HG03469 (cell line): ENCODE results near the gene HSD17B13.
"Not testable (repeated sequence)": the region's sequence is repeated elsewhere in the genome, so short reads cannot be mapped to it uniquely, and the experiment has no call there.

Experiments
- ATAC-seq: cut with Tn5 transposase; IDR thresholded peaks from one replicate; pipeline ENCODE4 v1.9.1; 2021; ENCODE audit warnings: mild to moderate bottlenecking, moderate library complexity, moderate number of reproducible peaks; ENCODE audit not compliant: unreplicated experiment

The HSD17B13 gene, protein sequence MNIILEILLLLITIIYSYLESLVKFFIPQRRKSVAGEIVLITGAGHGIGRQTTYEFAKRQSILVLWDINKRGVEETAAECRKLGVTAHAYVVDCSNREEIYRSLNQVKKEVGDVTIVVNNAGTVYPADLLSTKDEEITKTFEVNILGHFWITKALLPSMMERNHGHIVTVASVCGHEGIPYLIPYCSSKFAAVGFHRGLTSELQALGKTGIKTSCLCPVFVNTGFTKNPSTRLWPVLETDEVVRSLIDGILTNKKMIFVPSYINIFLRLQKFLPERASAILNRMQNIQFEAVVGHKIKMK

DNA sequence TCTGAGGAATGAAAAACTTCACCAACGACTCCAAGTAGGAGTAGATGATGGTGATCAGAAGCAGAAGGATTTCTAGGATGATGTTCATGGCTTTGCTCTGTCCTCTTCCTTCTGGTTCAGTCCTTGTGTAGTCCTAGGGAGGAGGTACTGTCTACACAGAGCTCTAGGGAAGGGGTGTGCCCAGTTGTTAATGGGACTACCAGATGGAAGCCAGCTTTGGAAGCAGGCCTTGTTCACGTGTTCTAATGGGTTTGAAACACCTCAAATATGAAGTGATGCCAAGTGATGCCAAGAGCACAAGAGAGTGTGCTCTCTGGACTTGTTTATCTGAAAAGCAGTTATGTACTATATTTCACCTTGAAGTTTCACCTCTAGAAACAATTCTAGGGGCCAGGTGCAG, at the start of gene HSD17B13:
Gene HSD17B13 (minus strand): TSS at position 129 of the 400 bp plus-strand sequence. CDS start 41 bp downstream, at position 88.
- ATAC-seq = no peak

DNA sequence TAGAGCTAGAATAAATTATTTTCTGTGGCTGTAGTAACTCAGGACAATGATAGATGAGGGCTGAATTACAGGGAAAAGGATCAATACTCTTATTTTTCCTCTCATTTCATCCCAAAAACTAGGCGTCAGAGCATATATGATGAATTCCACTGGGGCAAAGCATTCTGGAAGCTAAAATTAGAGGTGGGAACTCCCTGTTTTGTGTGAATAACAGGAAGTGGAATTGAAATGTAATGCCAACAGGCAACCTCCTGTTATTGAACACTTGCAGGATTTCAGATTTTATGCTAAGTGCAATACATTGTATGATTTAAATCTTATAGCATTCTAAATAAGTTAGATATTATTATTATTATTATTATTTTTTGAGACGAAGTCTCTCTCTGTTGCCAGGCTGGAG, 47.4 kb upstream of the HSD17B13 start:
- no peak for ATAC-seq

DNA sequence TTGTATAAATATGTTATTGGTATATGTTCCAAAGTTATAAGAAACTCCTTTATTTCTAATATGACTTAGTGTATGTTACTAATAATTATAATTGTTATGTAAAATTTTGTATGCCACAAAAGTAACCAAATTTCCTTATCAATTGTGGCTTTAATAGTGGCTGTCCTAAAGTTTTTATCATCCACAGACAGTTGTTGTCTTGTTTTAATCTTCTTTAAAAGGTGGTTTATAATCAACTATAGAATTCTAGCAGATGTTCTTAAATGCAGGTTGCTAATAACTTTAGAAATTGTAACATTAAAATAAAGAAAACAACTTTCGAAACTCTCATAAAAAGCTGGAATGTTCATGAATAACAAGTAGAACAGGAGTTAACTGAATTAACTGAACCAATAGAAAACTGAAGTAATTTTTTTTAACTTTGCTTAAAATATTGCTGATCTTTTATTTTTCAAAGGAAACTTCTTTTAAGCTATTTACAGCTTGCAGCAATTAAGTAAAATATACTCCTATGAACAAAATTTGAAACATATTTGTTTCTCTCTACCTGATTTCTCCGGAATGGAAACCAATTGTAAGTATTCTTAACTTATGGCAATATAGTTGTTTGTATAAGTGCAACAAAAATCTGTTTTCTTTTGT, 44.0 kb upstream of the HSD17B13 start:
- no peak for ATAC-seq

DNA sequence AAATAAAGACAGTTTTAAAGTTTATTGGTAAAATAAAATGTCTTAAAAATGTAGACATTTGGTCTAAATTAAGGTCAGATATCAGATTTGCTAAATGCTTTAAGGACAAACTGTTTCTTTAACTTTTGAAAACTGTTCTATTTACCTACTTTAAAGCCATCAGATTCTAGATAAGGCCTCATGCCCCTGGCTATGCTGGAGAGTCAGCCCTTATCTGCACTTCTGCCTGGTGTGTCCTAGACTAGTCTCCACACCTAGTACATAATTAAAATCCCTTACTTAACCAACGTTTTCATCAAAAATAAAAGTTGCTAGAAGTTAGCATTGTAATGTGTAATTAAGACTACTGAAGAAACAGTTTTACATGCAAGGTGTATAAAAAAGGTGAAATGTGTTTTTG, 42.7 kb upstream of the HSD17B13 start:
- no peak for ATAC-seq

DNA sequence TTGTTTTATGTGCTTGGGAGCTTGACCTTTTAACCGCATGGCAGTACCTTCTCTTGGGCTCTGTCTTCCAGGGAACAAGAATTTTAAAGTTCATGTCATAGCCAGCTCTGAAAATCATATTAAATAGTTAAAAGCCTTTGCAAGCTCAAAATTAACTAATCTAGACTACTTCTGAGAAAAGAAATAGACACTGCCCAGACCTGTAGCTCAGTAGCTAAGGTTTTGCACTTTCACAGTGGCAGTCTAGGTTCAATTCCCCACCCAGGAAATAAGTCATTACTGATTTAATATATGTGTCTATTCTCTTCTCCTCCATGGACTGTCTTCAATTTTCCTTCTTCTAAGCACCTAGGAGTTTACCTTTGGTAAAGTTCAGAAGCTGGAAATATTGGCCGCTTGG, 40.9 kb upstream of the HSD17B13 start:
- ATAC-seq = no peak

DNA sequence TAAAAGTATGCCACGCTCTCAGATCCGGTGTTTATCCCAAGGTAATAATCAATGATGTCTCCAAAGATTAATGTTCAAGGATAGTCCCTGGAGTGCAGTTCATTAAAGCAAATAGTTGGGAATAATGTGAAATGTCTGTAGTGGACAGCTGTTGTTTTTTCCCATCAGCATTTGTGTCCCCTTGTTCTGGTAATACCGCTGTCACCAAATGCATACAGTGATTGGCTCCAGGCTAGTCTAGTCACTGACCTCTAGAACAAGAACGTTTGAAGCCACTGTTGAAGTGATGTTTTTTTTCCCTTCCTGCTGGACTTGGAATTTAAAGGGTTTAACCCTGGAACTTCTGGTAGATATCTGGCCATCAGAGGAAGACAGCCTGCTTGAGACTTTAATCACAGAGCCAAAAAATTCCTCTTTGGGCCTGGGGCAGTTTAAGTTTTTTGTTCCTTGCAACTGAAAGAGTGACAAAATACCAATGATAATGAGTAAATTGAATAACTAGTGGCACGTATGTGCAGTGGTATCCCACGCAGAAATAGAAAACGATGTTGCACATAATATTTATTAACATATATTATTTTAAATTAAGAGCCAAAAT, 37.8 kb upstream of the HSD17B13 start:
- no peak for ATAC-seq

DNA sequence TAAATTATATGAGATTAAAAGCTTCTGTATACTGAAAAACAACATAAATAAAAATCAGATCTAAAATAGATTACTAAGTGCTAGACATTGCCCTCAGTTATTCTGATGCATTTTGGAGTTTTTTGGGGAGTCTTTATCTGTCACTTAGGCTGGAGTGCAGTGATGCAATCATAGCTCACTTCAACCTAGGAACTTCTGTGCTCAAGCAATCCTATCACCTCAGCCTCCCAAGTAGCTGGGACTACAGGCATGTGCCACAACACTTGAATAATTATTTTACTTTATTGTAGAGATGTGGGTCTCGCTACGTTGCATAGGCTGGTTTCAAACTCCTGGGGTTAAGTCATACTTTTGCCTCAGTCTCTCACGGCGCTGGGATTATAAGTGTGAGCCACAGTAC, 36.6 kb upstream of the HSD17B13 start:
- ATAC-seq = no peak

DNA sequence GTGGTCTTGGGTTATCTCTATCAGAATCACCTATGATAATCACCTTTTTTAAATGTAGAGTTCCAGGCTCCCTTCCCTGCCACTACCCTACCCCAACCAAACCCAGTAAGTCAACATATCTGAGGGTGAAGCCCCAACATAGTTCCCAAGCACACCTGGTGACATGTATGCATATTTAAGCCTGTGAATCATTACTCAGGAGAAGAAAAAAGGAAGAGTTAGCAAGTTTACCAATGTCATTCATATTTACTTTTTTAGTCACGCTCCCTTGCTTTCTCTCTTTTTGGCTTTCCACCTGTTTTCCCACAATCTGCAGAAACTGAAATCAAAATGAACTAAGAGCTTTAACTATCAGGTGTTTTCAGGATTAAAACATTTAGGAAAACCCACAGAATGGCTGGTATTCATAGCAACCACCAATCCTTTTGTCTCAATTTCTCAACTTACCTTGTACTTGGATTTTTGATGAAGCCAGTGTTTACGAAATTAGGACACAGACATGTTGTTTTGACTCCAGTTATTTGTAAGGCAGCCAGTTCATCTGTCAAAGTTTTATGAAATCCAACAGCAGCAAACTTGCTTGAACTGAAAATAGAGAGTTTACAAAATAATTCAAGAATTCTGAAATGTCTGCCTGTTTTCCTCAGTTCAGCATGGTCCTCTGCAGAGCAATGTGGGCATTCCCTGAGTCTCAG, 34.3 kb upstream of the HSD17B13 start:
- no peak for ATAC-seq

DNA sequence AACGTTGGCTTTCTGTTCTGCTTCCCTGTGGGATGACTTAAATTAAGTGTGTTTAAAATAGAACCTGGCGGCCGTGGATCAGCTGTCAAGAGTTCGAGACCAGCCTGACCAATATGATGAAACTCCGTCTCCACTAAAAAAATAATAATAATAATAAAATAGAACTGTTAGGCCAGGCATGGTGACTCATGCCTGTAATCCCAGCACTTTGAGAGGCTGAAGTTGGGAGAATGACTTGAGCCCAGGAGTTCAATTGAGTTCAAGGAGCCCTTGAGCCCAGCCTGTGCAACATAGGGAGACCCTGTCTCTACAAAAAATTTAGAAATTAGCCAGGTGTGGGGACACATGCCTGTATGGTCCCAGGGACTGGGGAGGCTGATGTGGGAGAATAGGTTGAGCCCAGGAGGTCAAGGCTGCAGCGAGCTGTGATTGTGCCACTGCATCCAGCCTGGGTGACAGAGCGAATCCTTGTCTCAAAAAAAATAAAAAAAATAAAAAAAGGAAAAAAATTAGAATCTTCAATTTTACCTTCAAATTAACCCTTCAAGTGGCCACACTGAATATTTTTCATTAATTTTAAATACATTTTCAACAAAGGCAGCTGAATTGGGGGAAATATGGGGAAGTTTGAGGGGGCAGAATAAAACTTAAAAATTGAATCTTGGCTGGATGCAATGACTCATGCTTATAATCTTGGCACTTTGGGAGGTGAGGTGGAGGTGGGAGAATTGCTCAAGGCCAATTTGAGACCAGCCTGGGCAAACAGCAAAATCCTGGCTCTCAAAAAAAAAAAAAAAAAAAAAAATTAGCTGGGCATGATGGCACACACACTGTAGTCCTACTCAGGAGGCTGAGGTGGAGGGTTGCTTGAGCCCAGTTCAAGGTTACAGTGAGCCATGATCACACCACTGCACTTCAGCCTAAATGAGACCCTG, 31.8 kb upstream of the HSD17B13 start:
- ATAC-seq = no peak

DNA sequence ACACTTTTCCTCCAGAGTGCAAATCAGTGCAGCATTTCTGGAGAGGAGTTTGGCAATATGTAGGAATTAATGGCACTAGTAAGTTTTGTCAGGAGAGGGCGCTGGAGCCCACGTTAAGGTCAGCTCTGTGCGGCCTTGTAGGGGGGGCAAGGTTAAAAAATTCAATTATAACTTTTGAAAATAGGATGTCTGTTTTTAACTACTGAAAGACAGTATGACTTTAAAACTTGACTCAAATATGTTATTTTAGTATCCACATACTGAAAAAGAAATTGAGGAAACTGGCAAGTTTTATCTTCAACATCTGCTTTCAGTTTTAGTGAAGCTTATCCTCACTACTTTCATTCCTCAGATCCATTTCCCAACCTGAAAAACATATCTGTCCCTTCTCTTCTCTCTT, 30.9 kb upstream of the HSD17B13 start:
- peak; percentile 76 for ATAC-seq

DNA sequence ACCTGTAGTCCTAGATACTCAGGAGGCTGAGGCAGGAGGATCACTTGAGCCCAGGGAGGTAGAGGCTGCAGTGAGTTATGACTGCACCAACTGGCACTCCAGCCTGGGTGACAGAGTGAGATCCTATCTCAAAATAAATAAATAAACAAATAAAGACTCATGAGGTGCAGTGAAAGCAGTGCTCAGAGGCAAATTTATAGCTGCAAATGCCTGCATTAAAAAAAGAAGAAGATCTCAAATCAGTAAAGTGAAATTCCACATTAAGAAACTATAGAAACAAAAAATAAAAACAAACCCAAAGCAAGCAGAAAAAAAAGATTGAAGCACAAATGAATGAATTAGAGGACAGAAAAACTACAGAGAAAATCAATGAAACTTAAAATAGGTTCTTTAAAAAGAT, 22.5 kb upstream of the HSD17B13 start:
- ATAC-seq = no peak

DNA sequence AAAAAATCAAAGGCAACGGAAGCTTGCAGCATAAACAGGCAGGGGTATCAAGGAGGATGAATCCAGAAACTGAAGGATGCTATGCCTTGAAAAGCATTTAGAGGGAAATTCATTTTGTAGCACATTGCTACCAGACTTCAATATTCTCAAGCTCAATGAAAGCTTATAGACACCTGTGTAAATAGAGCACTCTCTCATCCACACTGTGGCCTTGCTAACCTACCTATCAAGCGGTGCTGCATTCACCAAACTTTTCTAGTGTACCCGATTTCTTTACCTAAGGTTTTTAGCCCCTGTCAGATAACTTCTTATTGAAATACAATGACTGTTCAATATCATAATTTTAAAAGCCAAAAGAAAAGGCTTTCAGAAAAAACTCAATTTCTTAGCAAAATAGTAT, 20.2 kb upstream of the HSD17B13 start:
- no peak for ATAC-seq

DNA sequence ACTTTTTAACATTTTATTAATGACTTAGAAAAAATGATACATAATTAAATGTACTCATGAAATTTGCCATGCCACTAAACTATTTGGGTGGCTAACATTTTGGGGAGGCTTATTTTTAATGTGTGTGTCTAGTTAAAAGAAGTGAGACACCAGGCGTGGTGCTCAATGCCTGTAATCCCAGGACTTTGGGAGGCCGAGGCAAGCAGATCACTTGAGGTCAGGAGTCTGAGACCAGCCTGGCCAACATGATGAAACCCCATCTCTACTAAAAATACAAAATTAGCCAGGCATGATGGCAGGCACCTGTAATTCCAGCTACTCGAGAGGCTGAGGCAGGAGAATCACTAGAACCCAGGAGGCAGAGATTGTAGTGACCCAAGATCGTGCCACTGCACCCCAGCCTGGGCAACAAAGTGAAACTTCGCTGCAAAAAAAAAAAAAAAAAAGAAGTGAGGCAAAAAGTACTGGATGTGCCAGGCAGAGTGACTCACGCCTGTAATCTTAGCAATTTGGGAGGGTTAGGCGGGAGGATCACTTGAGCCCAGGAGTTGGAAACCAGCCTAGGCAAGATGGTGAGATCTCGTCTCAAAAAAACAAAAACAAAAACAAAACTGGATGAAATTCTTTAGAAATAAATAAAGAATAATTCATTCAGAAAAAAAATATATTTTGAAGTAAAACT, 19.4 kb upstream of the HSD17B13 start:
- not testable (repeated sequence) for ATAC-seq

DNA sequence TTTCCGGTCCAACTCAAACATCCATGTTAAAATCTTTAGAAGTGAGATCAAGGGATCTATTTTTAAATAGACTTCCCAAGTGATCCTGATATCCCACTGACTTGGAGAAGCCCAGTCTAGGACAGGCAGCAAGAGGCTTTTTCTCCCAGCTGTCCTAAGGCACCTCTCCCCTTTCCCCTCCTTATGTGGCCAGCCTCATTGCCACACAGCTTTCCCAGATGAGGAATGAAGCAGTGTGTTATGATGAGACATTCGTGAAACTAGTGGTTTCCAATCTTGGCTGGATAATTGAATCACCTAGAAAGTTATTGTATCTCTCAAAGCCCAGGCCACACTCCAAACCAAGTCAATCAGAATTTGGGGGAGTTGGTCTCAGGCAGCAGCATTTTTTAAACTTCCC, 16.8 kb upstream of the HSD17B13 start:
- ATAC-seq = no peak

DNA sequence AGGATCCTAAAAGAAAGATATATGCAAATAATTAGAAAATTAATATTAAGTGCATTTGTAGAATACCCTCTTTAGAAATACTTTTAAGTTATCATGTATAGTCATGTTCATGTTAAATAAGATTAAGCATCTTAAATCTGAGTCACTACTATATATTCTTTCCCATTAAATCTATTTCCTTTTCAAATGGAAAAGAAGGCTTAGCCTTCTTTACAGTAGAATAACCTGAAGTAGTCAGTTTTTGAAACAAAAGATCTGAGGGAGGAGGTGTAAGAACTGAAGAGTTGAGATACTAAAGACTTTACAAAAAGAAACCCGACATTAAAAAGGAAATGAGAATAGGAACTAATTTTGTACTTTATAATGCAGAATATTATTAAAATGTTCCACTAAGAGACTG, 14.7 kb upstream of the HSD17B13 start:
- ATAC-seq = no peak

DNA sequence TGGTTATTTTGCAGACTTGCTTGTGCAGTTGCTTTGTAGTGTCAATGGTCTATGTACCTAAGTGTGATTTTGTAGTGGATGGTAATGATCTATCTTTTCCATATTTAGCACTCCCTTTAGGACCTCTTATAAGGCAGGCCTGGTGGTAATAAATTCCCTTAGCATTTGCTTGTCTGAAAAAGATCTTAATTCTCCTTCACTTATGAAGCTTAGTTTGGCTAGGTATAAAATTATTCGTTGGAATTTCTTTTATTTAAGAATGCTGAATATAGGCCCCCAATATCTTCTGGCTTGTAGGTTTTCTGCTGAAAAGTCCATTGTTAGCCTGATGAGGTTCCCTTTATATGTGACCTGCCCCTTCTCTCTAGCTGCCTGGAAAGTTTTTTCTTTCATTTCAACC, 10.6 kb upstream of the HSD17B13 start:
- ATAC-seq = no peak

DNA sequence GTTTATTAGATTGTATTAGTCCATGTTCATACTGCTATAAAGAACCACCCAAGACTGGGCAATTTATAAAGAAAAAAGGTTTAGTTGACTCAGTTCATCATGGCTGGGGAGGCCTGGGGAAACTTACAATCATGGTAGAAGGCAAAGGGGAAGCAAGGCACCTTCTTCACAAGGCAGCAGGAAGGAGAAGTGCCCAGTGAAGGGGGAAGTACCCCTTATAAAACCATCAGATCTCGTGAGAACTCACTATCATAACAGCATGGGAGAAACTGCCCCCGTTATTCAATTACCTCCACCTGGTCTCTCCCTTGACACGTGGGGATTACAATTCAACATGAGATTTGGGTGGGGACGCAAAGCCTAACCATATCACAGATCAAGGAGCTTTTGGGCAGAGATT, 8.1 kb upstream of the HSD17B13 start:
- ATAC-seq = no peak

DNA sequence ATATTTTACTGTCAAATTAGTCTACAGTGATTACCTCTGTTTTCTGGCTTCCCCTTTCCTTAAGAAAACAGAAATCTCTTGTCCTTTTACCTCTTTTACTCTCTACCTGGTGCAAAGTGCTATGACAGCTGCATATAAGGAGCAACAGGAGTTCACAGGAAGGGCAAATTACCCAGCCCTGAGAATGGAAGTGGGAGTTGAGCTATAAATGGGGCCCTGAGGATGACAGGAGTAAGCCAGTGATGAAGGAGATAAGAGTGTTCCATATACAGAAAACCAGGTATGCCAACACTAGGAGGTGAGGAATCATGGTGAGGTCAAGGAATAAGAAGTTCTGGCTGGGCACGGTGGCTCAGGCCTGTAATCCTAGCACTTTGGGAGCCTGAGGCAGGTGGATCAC, 4.5 kb upstream of the HSD17B13 start:
- no peak for ATAC-seq

DNA sequence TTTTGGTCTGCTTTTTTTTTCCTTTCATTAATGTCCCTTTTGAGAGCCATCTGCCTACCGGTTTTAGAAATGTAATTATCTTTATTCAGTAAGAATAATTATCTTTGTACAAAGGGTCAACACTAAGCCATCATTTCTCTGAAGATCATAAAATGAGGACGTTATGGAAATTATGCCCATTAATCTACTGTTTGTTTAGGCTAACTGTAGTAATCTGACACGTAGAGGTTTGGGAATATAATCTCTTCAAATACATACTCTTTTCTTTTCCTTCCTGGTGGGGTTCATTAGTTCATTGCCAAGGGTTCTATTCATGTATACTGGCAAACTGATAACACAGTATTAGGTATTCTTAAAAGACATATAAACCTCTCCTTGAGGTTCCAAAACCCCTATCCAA, 3.8 kb upstream of the HSD17B13 start:
- ATAC-seq = no peak

DNA sequence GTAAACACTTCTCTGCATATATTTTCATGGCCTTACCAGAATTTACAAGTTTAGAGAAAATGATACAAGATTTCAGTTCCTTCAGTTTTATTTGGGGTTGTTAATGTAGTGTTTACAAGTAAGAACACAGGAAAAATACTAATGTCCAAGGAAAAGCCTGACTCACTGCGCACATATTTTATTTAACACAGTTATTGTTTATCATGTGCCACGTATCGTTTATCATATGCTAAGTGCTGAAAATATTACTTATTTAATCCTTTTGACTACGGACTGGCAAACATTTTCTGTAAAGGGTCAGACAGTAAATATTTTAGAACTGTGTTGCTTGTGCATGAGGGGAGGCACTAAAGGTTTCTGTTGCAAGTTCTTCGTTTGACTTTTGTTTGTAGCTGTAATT, 794 bp downstream of the HSD17B13 start:
- no peak for ATAC-seq
